ENCODE data around the gene CC2D2A.

The CC2D2A gene

GRCh38 chr4:15521442-15522039, 51.9 kb downstream of the CC2D2A start:
- DNase-seq = no peak

GRCh38 chr4:15525080-15525479, 55.4 kb downstream of the CC2D2A start:
- DNase-seq = no peak

- no peak for DNase-seq
Observed at GRCh38 chr4:15526924-15527592, 57.4 kb downstream of the CC2D2A start.

- DNase-seq = no peak
Observed at GRCh38 chr4:15531792-15532191, 62.1 kb downstream of the CC2D2A start.

GRCh38 chr4:15533817-15534216, 64.1 kb downstream of the CC2D2A start:
- DNase-seq = no peak

- DNase-seq = no peak
Observed at GRCh38 chr4:15535599-15535998, 65.9 kb downstream of the CC2D2A start.

GRCh38 chr4:15536552-15537499, 67.1 kb downstream of the CC2D2A start:
- DNase-seq = no peak

GRCh38 chr4:15541941-15542340, 72.3 kb downstream of the CC2D2A start:
- no peak for DNase-seq

- no peak for DNase-seq
Observed at GRCh38 chr4:15542760-15543159, 73.1 kb downstream of the CC2D2A start.

- DNase-seq = no peak
Observed at GRCh38 chr4:15543537-15544247, 74.0 kb downstream of the CC2D2A start.

GRCh38 chr4:15544248-15544729, 74.6 kb downstream of the CC2D2A start:
- no peak for DNase-seq

GRCh38 chr4:15545371-15545770, 75.7 kb downstream of the CC2D2A start:
- no peak for DNase-seq

- no peak for DNase-seq
Observed at GRCh38 chr4:15547392-15547791, 77.7 kb downstream of the CC2D2A start.

GRCh38 chr4:15550491-15550890, 80.8 kb downstream of the CC2D2A start:
- no peak for DNase-seq

- no peak for DNase-seq
Observed at GRCh38 chr4:15551740-15552446, 82.2 kb downstream of the CC2D2A start.

- no peak for DNase-seq
Observed at GRCh38 chr4:15552557-15553362, 83.1 kb downstream of the CC2D2A start.

- DNase-seq = no peak
Observed at GRCh38 chr4:15556511-15557092, 86.9 kb downstream of the CC2D2A start.

- no peak for DNase-seq
Observed at GRCh38 chr4:15557786-15558550, 88.3 kb downstream of the CC2D2A start.

GRCh38 chr4:15558561-15558960, 88.9 kb downstream of the CC2D2A start:
- no peak for DNase-seq

GRCh38 chr4:15562114-15562513, 92.4 kb downstream of the CC2D2A start:
- no peak for DNase-seq
